ENCODE results near the gene DNAJB12.

Gene DNAJB12

DNA sequence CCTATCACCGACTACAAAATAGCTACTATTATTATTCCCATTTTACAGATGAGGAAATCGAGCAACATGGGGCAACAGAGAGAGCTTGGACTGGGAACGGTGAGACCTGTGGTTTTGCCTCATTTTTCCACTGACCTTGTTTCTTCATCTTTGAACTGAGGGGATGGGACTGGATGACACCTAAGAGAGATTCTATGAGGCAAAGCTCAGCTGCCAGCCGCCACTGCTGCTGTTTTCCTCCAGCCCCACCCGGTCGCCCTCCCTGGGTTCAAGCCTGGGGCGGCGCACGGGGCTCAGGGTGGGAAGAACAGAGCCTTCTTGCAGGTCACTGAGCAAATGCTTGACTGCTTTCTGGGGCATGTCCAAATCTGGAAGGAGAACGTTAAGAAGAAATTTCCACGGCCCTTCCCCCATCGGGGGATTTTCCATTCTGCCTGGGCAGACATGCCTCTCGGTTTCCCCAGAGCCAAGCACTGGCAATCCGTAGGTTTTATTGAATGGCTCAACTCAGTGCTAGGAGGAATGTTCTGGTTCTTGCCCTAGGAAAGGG, 68.7 kb downstream of the DNAJB12 start (continued):
- TF ChIP-seq, protein P1, sequence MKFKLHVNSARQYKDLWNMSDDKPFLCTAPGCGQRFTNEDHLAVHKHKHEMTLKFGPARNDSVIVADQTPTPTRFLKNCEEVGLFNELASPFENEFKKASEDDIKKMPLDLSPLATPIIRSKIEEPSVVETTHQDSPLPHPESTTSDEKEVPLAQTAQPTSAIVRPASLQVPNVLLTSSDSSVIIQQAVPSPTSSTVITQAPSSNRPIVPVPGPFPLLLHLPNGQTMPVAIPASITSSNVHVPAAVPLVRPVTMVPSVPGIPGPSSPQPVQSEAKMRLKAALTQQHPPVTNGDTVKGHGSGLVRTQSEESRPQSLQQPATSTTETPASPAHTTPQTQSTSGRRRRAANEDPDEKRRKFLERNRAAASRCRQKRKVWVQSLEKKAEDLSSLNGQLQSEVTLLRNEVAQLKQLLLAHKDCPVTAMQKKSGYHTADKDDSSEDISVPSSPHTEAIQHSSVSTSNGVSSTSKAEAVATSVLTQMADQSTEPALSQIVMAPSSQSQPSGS (tag by site-specific recombination; IDR thresholded peaks at IDR 0.05; ENCODE audit: low read depth), result no peak

DNA sequence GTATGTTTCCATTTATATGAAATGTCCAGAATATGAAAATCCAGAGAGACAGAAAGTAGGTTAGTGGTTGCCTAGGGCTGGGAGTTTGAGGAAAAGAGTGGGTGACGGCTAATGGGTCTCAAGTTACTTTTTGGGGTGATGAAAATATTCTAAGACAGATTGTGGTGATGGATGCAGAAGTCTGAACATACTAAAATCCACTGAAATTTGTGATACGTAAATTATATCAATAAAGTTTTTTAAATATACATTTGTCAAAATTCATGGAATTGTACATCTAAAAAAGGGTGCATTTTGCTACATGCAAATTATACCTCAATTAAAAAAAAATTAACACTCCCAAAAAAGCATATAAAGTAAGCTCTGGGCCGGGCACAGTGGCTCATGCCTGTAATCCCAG, 71.6 kb downstream of the DNAJB12 start:
- Histone ChIP-seq H3K4me1 (ENCODE audit: control insufficient read depth, insufficient read depth, low read length) (no peaks in the 10 kb centered on the region), H3K27ac (ENCODE audit: extremely low read depth, low read depth, low read length) (no peak overlapping the region), H3K4me3 (ENCODE audit: low read depth, low read length) (no peak overlapping the region), H3K9me3 (ENCODE audit: control insufficient read depth, insufficient read depth, low read depth, low read length) (no peaks in the 10 kb centered on the region), H3K36me3 (ENCODE audit: control insufficient read depth in 2 of 2, insufficient read depth in 1 of 2, low read length in 2 of 2) (no peaks in the 10 kb centered on the region)
- ChIA-PET POLR2A (interaction anchor here (0.6 to 1.8 kb wide), 2 partner anchors 10 to 41 kb away, joined by 6 to 7 read pairs; partner anchors contain the start of gene DDIT4), CTCF (interaction anchor here (0.6 kb wide), 3 partner anchors 48 to 924 kb away, joined by 3 read pairs; no protein-coding TSS in a partner anchor)
- no peak for TF ChIP-seq ZNF23 (tag by site-specific recombination; IDR thresholded peaks at IDR 0.05; ENCODE audit: borderline replicate concordance)
- no peak for TF ChIP-seq ZNF335 (tag by site-specific recombination; conservative IDR thresholded peaks at IDR 0.05)
- no peak for TF ChIP-seq ZNF555 (tag by site-specific recombination; conservative IDR thresholded peaks at IDR 0.05)
- no peak for TF ChIP-seq ZNF324 (tag by site-specific recombination; IDR thresholded peaks at IDR 0.05)
- TF ChIP-seq, protein P2, sequence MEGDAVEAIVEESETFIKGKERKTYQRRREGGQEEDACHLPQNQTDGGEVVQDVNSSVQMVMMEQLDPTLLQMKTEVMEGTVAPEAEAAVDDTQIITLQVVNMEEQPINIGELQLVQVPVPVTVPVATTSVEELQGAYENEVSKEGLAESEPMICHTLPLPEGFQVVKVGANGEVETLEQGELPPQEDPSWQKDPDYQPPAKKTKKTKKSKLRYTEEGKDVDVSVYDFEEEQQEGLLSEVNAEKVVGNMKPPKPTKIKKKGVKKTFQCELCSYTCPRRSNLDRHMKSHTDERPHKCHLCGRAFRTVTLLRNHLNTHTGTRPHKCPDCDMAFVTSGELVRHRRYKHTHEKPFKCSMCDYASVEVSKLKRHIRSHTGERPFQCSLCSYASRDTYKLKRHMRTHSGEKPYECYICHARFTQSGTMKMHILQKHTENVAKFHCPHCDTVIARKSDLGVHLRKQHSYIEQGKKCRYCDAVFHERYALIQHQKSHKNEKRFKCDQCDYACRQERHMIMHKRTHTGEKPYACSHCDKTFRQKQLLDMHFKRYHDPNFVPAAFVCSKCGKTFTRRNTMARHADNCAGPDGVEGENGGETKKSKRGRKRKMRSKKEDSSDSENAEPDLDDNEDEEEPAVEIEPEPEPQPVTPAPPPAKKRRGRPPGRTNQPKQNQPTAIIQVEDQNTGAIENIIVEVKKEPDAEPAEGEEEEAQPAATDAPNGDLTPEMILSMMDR (tag by site-specific recombination; IDR thresholded peaks at IDR 0.05), result no peak
- TF ChIP-seq, protein P3, sequence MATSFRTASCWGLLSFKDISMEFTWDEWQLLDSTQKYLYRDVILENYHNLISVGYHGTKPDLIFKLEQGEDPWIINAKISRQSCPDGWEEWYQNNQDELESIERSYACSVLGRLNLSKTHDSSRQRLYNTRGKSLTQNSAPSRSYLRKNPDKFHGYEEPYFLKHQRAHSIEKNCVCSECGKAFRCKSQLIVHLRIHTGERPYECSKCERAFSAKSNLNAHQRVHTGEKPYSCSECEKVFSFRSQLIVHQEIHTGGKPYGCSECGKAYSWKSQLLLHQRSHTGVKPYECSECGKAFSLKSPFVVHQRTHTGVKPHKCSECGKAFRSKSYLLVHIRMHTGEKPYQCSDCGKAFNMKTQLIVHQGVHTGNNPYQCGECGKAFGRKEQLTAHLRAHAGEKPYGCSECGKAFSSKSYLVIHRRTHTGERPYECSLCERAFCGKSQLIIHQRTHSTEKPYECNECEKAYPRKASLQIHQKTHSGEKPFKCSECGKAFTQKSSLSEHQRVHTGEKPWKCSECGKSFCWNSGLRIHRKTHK (tag by site-specific recombination; IDR thresholded peaks at IDR 0.05), result no peak
